T-cell (primary cell): ENCODE results near the gene MED26. TPM values are rescaled to one million over a fixed set of nuclear protein-coding genes. Genes with fewer than 3 reads are reported as not detected.

ENCODE experiments used
- ATAC-seq, 4 experiments: fragments of 200-7000 bp in 3 of 4; fragments of 150-1000 bp in 1 of 4; cut with Tn5 transposase; replicated peaks in 1 of 4; 1 replicate in 3 of 4; 2 replicates in 1 of 4; pipeline ENCODE4 v1.10.0; 2021; ENCODE audit warnings: moderate library complexity in 3 of 4, mild to moderate bottlenecking in 2 of 4, moderate number of reproducible peaks in 1 of 4
- CTCF ChIA-PET, 2 donors: fragments of 300-600 bp; sonication (Branson Sonifier 250); formaldehyde crosslinking; loops; one replicate each; lab custom pipeline; 2022; ENCODE audit warnings: antibody characterized with exemption in 2 of 2; lab: Charles Lee
- POLR2A ChIA-PET, 2 donors: fragments of 300-600 bp; sonication (Branson Sonifier 250); formaldehyde crosslinking; loops; one replicate each; lab custom pipeline; 2022; ENCODE audit warnings: antibody characterized with exemption in 2 of 2; lab: Charles Lee
- DNase-seq, 35 experiments: peaks; one replicate each; pipeline versions ENCODE4 v3.0.0 to v3.0.0-alpha.2; 2013 to 2023
- H3K27ac ChIP-seq: one replicate; pipeline ENCODE4 v1.5.1; 2013; ENCODE audit warnings: low read length
- H3K27me3 ChIP-seq, 2 experiments: replicated peaks in 1 of 2; 1 replicate in 1 of 2; 2 replicates in 1 of 2; pipeline versions ENCODE4 v1.6.1 to v1.7.0; 2013; ENCODE audit warnings: low read length in 1 of 2, mixed read lengths in 1 of 2; ENCODE audit not compliant: control insufficient read depth in 2 of 2, insufficient read depth in 2 of 2; ENCODE audit errors: extremely low read depth in 1 of 2
- H3K36me3 ChIP-seq, 2 donors: 1 replicate in 1 of 2; 2 replicates in 1 of 2; pipeline versions ENCODE4 v1.6.1 to v1.7.0; 2013; ENCODE audit warnings: low read length in 1 of 2; ENCODE audit not compliant: control insufficient read depth in 2 of 2, insufficient read depth in 1 of 2; ENCODE audit errors: extremely low read depth in 1 of 2
- H3K4me1 ChIP-seq, 2 experiments: 1 replicate in 1 of 2; 2 replicates in 1 of 2; pipeline versions ENCODE4 v1.6.1 to v1.7.0; 2013; ENCODE audit warnings: low read length in 2 of 2, mixed read lengths in 1 of 2; ENCODE audit not compliant: insufficient read depth in 2 of 2, control insufficient read depth in 1 of 2; ENCODE audit errors: extremely low read depth in 1 of 2
- H3K4me3 ChIP-seq, 2 donors: 1 replicate in 1 of 2; 2 replicates in 1 of 2; pipeline versions ENCODE4 v1.5.1 to v1.7.0; 2013; ENCODE audit warnings: mild to moderate bottlenecking in 2 of 2, low read length in 1 of 2, moderate library complexity in 1 of 2; ENCODE audit not compliant: control insufficient read depth in 1 of 2; ENCODE audit errors: extremely low read depth in 1 of 2
- H3K9me3 ChIP-seq: 2 replicates; pipeline ENCODE4 v1.7.0; 2013
- H3K27ac Mint-ChIP-seq, 2 donors: one replicate each; pipeline ENCODE4 v1.8.0; 2020 to 2021; ENCODE audit warnings: mild to moderate bottlenecking in 2 of 2, mixed read lengths in 2 of 2
- H3K27me3 Mint-ChIP-seq, 2 donors: one replicate each; pipeline ENCODE4 v1.8.0; 2021 to 2022; ENCODE audit warnings: mixed read lengths in 2 of 2
- H3K36me3 Mint-ChIP-seq: one replicate; pipeline ENCODE4 v1.8.0; 2021; ENCODE audit warnings: mixed read lengths
- H3K4me1 Mint-ChIP-seq, 3 donors: one replicate each; pipeline ENCODE4 v1.8.0; 2020 to 2022; ENCODE audit warnings: mixed read lengths in 3 of 3, mild to moderate bottlenecking in 1 of 3
- H3K4me3 Mint-ChIP-seq, 3 donors: one replicate each; pipeline ENCODE4 v1.8.0; 2020 to 2022; ENCODE audit warnings: mild to moderate bottlenecking in 3 of 3, mixed read lengths in 3 of 3, moderate library complexity in 3 of 3
- H3K9me3 Mint-ChIP-seq, 3 donors: one replicate each; pipeline ENCODE4 v1.8.0; 2020 to 2022; ENCODE audit warnings: mixed read lengths in 3 of 3
- WGBS: methylation state at CpG from one replicate; pipeline ENCODE4 v1.1.5; 2013; ENCODE audit warnings: missing lambda C conversion rate; ENCODE audit not compliant: insufficient coverage; 5-methylcytosine and 5-hydroxymethylcytosine counted together
- total RNA-seq, 35 experiments: library from RNA in 6 of 35; stranded (reverse) in 6 of 35; fragments of 120-200 nt in 1 of 35; gene quantifications; one replicate each; pipeline versions ENCODE4 v1.2.1 to v1.2.4 and lab custom pipeline; 2013 to 2026

MED26 gene
- total RNA-seq, 5 donors from 2014 or later (not counting 1 experiment from before 2014, with no cell fraction given): 14.7 to 42.0 (median 21.1) TPM

- Mint-ChIP-seq H3K9me3 (no peaks in the 10 kb centered on the region), H3K4me3 (no peak overlapping the region), H3K36me3 (no peaks in the 10 kb centered on the region), H3K4me1 (peaks cover 48 to 74% (median 74%) of the 10 kb centered on the region in 3 donors), H3K27me3 (no peaks in the 10 kb centered on the region), H3K27ac (no peak overlapping the region)
- Histone ChIP-seq H3K9me3 (no peaks in the 10 kb centered on the region), H3K27me3 (no peaks in the 10 kb centered on the region), H3K36me3 (peaks cover 0 to 3% of the 10 kb centered on the region in 2 donors), H3K27ac (no peak overlapping the region), H3K4me1 (peaks cover 6 to 39% of the 10 kb centered on the region in 2 experiments), H3K4me3 (no peak overlapping the region)
- CTCF ChIA-PET: no interaction called here
- DNase-seq (no peak), ATAC-seq (no peak)
- WGBS: 94% methylated on average over 2 of the region's 6 CpGs
- POLR2A ChIA-PET: no interaction called here
Measured at GRCh38 chr19:16611121-16611520, 16.9 kb downstream of the MED26 start.

DNA sequence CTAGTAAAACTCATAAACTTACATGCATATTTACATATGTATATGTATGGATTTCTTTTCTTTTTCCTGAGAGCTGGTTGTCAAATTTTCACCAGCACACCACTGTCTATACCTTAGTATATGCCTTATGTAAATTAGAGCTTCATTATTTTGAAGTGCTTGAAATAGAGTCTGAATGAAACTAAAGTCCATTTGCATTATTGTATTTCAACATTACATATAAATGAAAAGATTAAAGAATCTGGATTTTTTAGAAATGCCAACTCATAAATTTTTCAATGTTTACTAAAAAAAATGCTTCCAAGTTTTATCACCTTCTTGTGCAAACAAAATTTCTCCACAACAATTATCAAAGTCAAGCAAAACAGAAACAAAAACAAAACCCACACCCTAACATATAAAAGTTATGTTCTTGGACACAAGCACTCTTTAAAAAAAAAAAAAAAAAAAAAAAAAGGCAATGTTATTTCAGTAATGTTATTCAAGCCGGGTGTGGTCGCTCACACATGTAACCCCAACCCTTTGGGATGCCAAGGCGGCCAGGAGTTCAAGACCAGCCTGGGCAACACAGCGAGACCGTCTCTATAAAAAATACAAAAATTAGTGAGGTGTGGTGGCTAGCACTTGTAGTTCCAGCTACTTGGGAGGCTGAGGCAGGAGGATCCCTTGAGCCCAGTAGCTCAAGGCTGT, 18.3 kb downstream of the MED26 start:
- Histone ChIP-seq H3K9me3 (no peaks in the 10 kb centered on the region), H3K27me3 (no peaks in the 10 kb centered on the region), H3K4me3 (no peak overlapping the region), H3K27ac (no peak overlapping the region), H3K36me3 (peaks cover 0 to 6% of the 10 kb centered on the region in 2 donors), H3K4me1 (peaks cover 2 to 32% of the 10 kb centered on the region in 2 experiments)
- ChIA-PET CTCF (no interaction called here), POLR2A (no interaction called here)
- no peak overlapping the region for H3K27ac Mint-ChIP-seq
- peaks cover 40 to 71% (median 70%) of the 10 kb centered on the region in 3 donors for H3K4me1 Mint-ChIP-seq
- DNase-seq: no peak
- WGBS: 91% methylated on average over 4 of the region's 5 CpGs
- no peak overlapping the region for H3K4me3 Mint-ChIP-seq
- H3K36me3 Mint-ChIP-seq: no peaks in the 10 kb centered on the region
- ATAC-seq: no peak
- no peaks in the 10 kb centered on the region for H3K27me3 Mint-ChIP-seq
- no peaks in the 10 kb centered on the region for H3K9me3 Mint-ChIP-seq

DNA sequence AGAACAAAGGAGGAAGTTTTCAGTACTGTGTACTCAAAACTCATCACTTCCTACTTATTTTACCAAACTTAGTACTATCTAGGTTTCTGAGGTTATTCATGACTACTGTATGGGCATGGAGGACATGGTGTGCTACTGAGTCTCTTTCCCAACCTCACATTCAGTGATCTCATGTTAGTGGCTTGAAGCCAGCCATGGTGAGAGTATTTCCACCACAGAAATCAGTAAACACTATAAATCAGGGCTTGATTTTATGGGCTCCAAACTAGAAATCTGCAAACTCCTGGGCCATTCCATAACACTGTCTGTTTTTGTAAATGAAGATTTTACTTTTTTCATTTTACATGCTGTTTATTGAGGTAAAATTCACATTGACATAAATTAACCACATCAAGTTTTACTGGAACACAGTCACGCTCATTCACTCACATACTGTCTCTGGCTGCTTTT, 19.7 kb downstream of the MED26 start:
- POLR2A ChIA-PET: no interaction called here
- no peak overlapping the region for H3K27ac ChIP-seq
- DNase-seq (no peak), ATAC-seq (no peak)
- H3K36me3 ChIP-seq: peaks cover 0 to 6% of the 10 kb centered on the region in 2 donors
- no peak overlapping the region for H3K4me3 ChIP-seq
- H3K4me1 ChIP-seq: peaks cover 0 to 35% of the 10 kb centered on the region in 2 experiments
- Mint-ChIP-seq H3K4me1 (peaks cover 46 to 68% (median 67%) of the 10 kb centered on the region in 3 donors), H3K4me3 (no peak overlapping the region), H3K9me3 (no peaks in the 10 kb centered on the region), H3K27ac (peak overlapping the region in 1 of 2 donors; percentile 23), H3K36me3 (no peaks in the 10 kb centered on the region), H3K27me3 (no peaks in the 10 kb centered on the region)
- CTCF ChIA-PET: no interaction called here
- no CpG with 5 or more reads among the region's 1 CpG for WGBS
- H3K27me3 ChIP-seq: no peaks in the 10 kb centered on the region
- no peaks in the 10 kb centered on the region for H3K9me3 ChIP-seq

DNA sequence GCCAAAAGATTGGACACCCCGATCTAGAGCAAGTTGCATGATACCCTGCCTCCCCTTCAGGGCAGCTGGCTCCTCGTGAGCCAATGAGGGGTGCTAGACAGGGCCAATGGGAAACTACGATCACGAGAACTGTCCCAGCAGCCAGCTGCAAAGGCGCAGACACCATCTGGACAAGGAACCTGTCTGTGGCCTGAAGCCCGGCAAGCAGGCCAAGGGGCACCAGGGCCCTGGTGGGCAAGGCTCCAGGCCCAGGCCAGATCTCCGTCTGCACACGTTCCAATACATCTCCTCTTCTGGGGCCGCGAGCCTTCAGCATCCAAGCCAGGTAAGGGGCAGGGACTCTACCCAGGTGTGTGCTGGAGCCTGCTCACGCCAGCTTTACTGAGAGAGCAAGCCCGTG, 20.2 kb downstream of the MED26 start:
- Histone ChIP-seq H3K27me3 (no peaks in the 10 kb centered on the region), H3K4me3 (no peak overlapping the region), H3K9me3 (no peaks in the 10 kb centered on the region), H3K27ac (no peak overlapping the region), H3K4me1 (peaks cover 0 to 35% of the 10 kb centered on the region in 2 experiments), H3K36me3 (peaks cover 0 to 6% of the 10 kb centered on the region in 2 donors)
- 94% methylated on average over 8 of the region's 12 CpGs for WGBS
- ChIA-PET CTCF (no interaction called here), POLR2A (interaction anchor here in 1 of 2 donors (0.6 kb wide), 1 partner anchor 416 kb away, joined by 3 read pairs; no protein-coding TSS in a partner anchor)
- Mint-ChIP-seq H3K9me3 (no peaks in the 10 kb centered on the region), H3K27ac (peak overlapping the region in 1 of 2 donors; percentile 39), H3K4me3 (no peak overlapping the region), H3K36me3 (no peaks in the 10 kb centered on the region), H3K4me1 (peaks cover 44 to 64% (median 64%) of the 10 kb centered on the region in 3 donors), H3K27me3 (no peaks in the 10 kb centered on the region)
- DNase-seq (no peak), ATAC-seq (no peak)

- Mint-ChIP-seq H3K4me1 (peaks cover 35 to 55% (median 51%) of the 10 kb centered on the region in 3 donors), H3K27ac (no peak overlapping the region), H3K9me3 (no peaks in the 10 kb centered on the region), H3K27me3 (no peaks in the 10 kb centered on the region), H3K4me3 (no peak overlapping the region), H3K36me3 (no peaks in the 10 kb centered on the region)
- Histone ChIP-seq H3K4me1 (peaks cover 0 to 29% of the 10 kb centered on the region in 2 experiments), H3K27me3 (no peaks in the 10 kb centered on the region), H3K27ac (no peak overlapping the region), H3K36me3 (peaks cover 0 to 6% of the 10 kb centered on the region in 2 donors), H3K9me3 (no peaks in the 10 kb centered on the region), H3K4me3 (no peak overlapping the region)
- WGBS: 94% methylated on average over 7 of the region's 8 CpGs
- POLR2A ChIA-PET: interaction anchor here in 1 of 2 donors (0.6 kb wide), 1 partner anchor 12 kb away, joined by 3 read pairs; no protein-coding TSS in a partner anchor
- CTCF ChIA-PET: no interaction called here
- DNase-seq: no peak
- ATAC-seq: no peak
Measured at GRCh38 chr19:16605553-16605994, 22.4 kb downstream of the MED26 start.

DNA sequence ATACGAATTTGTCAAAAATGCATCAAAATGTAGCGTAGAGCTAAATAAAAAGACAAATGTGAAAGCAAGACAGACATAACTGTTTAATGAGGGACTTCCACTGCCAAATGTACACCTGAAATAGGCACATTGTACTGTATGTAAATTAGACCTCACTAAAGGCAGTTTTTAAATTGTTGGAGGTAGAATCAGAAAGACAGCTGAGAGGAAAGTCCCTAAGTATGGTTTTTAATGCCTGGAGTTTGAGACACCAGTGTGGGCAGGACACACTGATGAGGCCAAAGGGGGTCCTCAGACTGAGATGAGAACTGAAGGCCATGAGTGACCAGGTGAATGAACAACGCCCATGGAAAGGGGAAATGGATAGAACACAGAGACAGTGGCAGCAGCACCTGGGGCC, 22.9 kb downstream of the MED26 start:
- H3K4me1 ChIP-seq: peaks cover 0 to 29% of the 10 kb centered on the region in 2 experiments
- H3K36me3 ChIP-seq: peaks cover 0 to 6% of the 10 kb centered on the region in 2 donors
- ATAC-seq (no peak), DNase-seq (no peak)
- 80% methylated on average over 1 of the region's 3 CpGs for WGBS
- ChIA-PET CTCF (no interaction called here), POLR2A (no interaction called here)
- H3K27ac Mint-ChIP-seq: no peak overlapping the region
- no peaks in the 10 kb centered on the region for H3K27me3 ChIP-seq
- peaks cover 32 to 57% (median 53%) of the 10 kb centered on the region in 3 donors for H3K4me1 Mint-ChIP-seq
- H3K4me3 ChIP-seq: no peak overlapping the region
- no peaks in the 10 kb centered on the region for H3K36me3 Mint-ChIP-seq
- no peaks in the 10 kb centered on the region for H3K9me3 ChIP-seq
- H3K27ac ChIP-seq: no peak overlapping the region
- no peak overlapping the region for H3K4me3 Mint-ChIP-seq
- no peaks in the 10 kb centered on the region for H3K9me3 Mint-ChIP-seq
- H3K27me3 Mint-ChIP-seq: no peaks in the 10 kb centered on the region
